HepG2 (cell line): ENCODE data around the gene DIAPH3. TPM values are rescaled to one million over a fixed set of nuclear protein-coding genes. Genes with fewer than 3 reads are reported as not detected.

ENCODE experiments used
- ATAC-seq: fragments of 200-7000 bp; cut with Tn5 transposase; 3 replicates; pipeline ENCODE4 v1.9.1; 2020; ENCODE audit warnings: mild to moderate bottlenecking, moderate library complexity
- BruUV-seq: library from RNA; stranded (reverse); fragments of 400-500 nt; replicated peaks from 2 replicates; lab custom pipeline; 2021; lab: Mats Ljungman, UMichigan
- CTCF ChIA-PET: fragments of 300-600 bp; formaldehyde crosslinking; extraction: SDS; loops from one replicate; lab custom pipeline; 2021; ENCODE audit warnings: low total read pairs, inconsistent platforms, low intra/inter-chr PET ratio; lab: Yijun Ruan, JAX
- POLR2A ChIA-PET: fragments of 350-600 bp; sonication (Branson Sonifier 250); formaldehyde crosslinking; loops from one replicate; lab custom pipeline; 2020; ENCODE audit warnings: antibody characterized with exemption, inconsistent platforms; lab: Yijun Ruan, JAX
- DNase-seq: peaks from one replicate; pipeline ENCODE4 v3.0.0-alpha.2; 2015; ENCODE audit warnings: low spot score
- FAIRE-seq: peaks from 3 replicates; lab custom pipeline; 2011; peaks lifted over from hg19 to GRCh38; lab: Jason Lieb, UNC
- H2AFZ ChIP-seq: one replicate; pipeline ENCODE4 v1.6.1; 2011; ENCODE audit warnings: low read length, inconsistent platforms
- H3K27ac ChIP-seq: fragments of 300-600 bp; 3 replicates; pipeline ENCODE4 v1.8.0; 2011; ENCODE audit warnings: mixed run types, mild to moderate bottlenecking, mixed read lengths, low read length, inconsistent platforms; ENCODE audit not compliant: insufficient read depth; ENCODE audit errors: extremely low read length
- H3K27me3 ChIP-seq, 2 experiments: fragments of 200-600 bp in 1 of 2; 2 replicates in 1 of 2; 3 replicates in 1 of 2; pipeline versions ENCODE4 v1.6.0 to v1.8.0; 2011; ENCODE audit warnings: low read length in 2 of 2, mild to moderate bottlenecking in 2 of 2, moderate library complexity in 2 of 2, inconsistent platforms in 1 of 2; ENCODE audit not compliant: insufficient read depth in 2 of 2, control insufficient read depth in 1 of 2
- H3K36me3 ChIP-seq, 2 experiments: fragments of 200-600 bp in 1 of 2; replicated peaks in 1 of 2; 2 replicates in 1 of 2; 3 replicates in 1 of 2; pipeline versions ENCODE4 v1.5.1 to v1.8.0; 2011; ENCODE audit warnings: low read length in 2 of 2, inconsistent platforms in 1 of 2; ENCODE audit not compliant: insufficient read depth in 2 of 2, control insufficient read depth in 1 of 2
- H3K4me1 ChIP-seq: 2 replicates; pipeline ENCODE4 v1.5.1; 2012; ENCODE audit warnings: low read length, inconsistent platforms; ENCODE audit not compliant: insufficient read depth
- H3K4me2 ChIP-seq: 2 replicates; pipeline ENCODE4 v1.6.0; 2011; ENCODE audit warnings: low read depth, low read length, inconsistent platforms
- H3K4me3 ChIP-seq, 3 experiments: fragments of 200-600 bp in 1 of 3; sonication (generic), shearing (Covaris generic) in 1 of 3; replicated peaks in 1 of 3; 2 replicates each; pipeline ENCODE4 v1.5.1; 2011 to 2016; ENCODE audit warnings: low read length in 3 of 3, inconsistent platforms in 2 of 3, low read depth in 2 of 3, mild to moderate bottlenecking in 2 of 3, control low read depth in 1 of 3, mixed read lengths in 1 of 3; ENCODE audit not compliant: insufficient read depth in 1 of 3
- H3K79me2 ChIP-seq: one replicate; pipeline ENCODE4 v1.6.1; 2011; ENCODE audit warnings: low read length, inconsistent platforms; ENCODE audit not compliant: insufficient read depth
- H3K9ac ChIP-seq: 2 replicates; pipeline ENCODE4 v1.6.0; 2011; ENCODE audit warnings: mild to moderate bottlenecking, low read depth, low read length, inconsistent platforms; ENCODE audit not compliant: insufficient read depth
- H3K9me3 ChIP-seq: 2 replicates; pipeline ENCODE4 v1.5.1; 2012; ENCODE audit warnings: mild to moderate bottlenecking, low read length
- H4K20me1 ChIP-seq: 2 replicates; pipeline ENCODE4 v1.6.0; 2011; ENCODE audit warnings: inconsistent platforms, mild to moderate bottlenecking, low read length, moderate library complexity; ENCODE audit not compliant: insufficient read depth
- HOXA7 ChIP-seq: sonication (generic); formaldehyde crosslinking; IDR thresholded peaks from 2 replicates; pipeline ENCODE4 v1.8.1; 2022; ENCODE audit warnings: mild to moderate bottlenecking, missing genetic modification reagents, moderate library complexity
- MAFK ChIP-seq, 2 experiments: IDR thresholded peaks in 1 of 2; conservative IDR thresholded peaks in 1 of 2; 2 replicates each; pipeline ENCODE4 v1.6.1; 2011; ENCODE audit warnings: improper control_type of control experiment in 2 of 2, low read length in 2 of 2
- MTF2 ChIP-seq: sonication (generic); formaldehyde crosslinking; IDR thresholded peaks from 2 replicates; pipeline ENCODE4 v1.5.0; 2020; ENCODE audit warnings: missing genetic modification reagents, borderline replicate concordance
- NR2C2 ChIP-seq: sonication (generic); formaldehyde crosslinking; IDR thresholded peaks from 2 replicates; pipeline ENCODE4 v1.4.0; 2020; ENCODE audit warnings: missing genetic modification reagents, mild to moderate bottlenecking, moderate library complexity, borderline replicate concordance
- PHB2 ChIP-seq: fragments of 450-650 bp; IDR thresholded peaks from 2 replicates; pipeline ENCODE4 v1.6.1; 2018; ENCODE audit not compliant: partially characterized antibody
- RAD51 ChIP-seq: fragments of 450-650 bp; IDR thresholded peaks from 2 replicates; pipeline ENCODE4 v1.6.1; 2016; ENCODE audit warnings: borderline replicate concordance
- SIN3A ChIP-seq: IDR thresholded peaks from 2 replicates; pipeline ENCODE4 v1.6.1; 2011; ENCODE audit warnings: low read depth, mild to moderate bottlenecking, control low read depth, low read length, borderline replicate concordance
- SNRNP70 ChIP-seq: fragments of 200-400 bp; formaldehyde crosslinking; IDR thresholded peaks from 2 replicates; pipeline ENCODE4 v1.6.1; 2017; ENCODE audit warnings: mild to moderate bottlenecking, low read depth, low read length, moderate library complexity
- SPEN ChIP-seq: sonication (generic); formaldehyde crosslinking; IDR thresholded peaks from 2 replicates; pipeline ENCODE4 v1.5.1; 2020; ENCODE audit warnings: low read depth, mild to moderate bottlenecking, missing genetic modification reagents
- ZNF205 ChIP-seq: IDR thresholded peaks from 2 replicates; pipeline ENCODE4 v1.6.1; 2018; ENCODE audit warnings: missing biosample characterization, missing genetic modification reagents
- WGBS: methylation state at CpG from one replicate; pipeline ENCODE4 v1.1.6; 2017; ENCODE audit warnings: low lambda C conversion rate; 5-methylcytosine and 5-hydroxymethylcytosine counted together
- in situ Hi-C: cut with HindIII; loops from 2 replicates; pipeline ENCODE4 v1.10.0; 2017; ENCODE audit warnings: low pct_unique_long_range_greater_than_20kb; ENCODE audit not compliant: extremely low pct_ligation_motif_present
- intact Hi-C: fragments of 100-400 bp; cut with micrococcal nuclease; formaldehyde crosslinking; loops from one replicate; pipeline ENCODE4 v1.10.0; 2022; ENCODE audit not compliant: unreplicated experiment
- polyA plus RNA-seq, 8 experiments: library from polyadenylated mRNA; depleted of rRNA in 3 of 8; stranded (reverse) in 7 of 8; unstranded in 1 of 8; fragments of >200 nt; fragmentation: Illumina TruSeq in 4 of 8; extraction: Trizol in 4 of 8; gene quantifications; 2 replicates each; pipeline versions ENCODE4 v1.2.1 to v1.2.3, GENCODE V29; 2011 to 2016; ENCODE audit warnings: low read depth in 4 of 8, missing spikeins in 1 of 8, mixed read lengths in 1 of 8; ENCODE audit not compliant: insufficient read depth in 1 of 8
- total RNA-seq, 5 experiments: library from RNA; depleted of rRNA; stranded (reverse); fragments of >200 nt; fragmentation: Illumina TruSeq; extraction: Trizol; gene quantifications; 2 replicates each; pipeline ENCODE4 v1.2.3, GENCODE V29; 2016; ENCODE audit warnings: low read depth in 1 of 5
- TF ChIP-seq, protein P1 (sequence below): sonication (generic); formaldehyde crosslinking; IDR thresholded peaks from 2 replicates; pipeline ENCODE4 v1.4.0; 2020; ENCODE audit warnings: missing genetic modification reagents

The DIAPH3 gene
- total and polyA plus RNA-seq, 2 of the 13 experiments (the other 11 are each of a cell fraction or from before 2014, with no cell fraction given) = 4.0 to 9.3 TPM

DNA sequence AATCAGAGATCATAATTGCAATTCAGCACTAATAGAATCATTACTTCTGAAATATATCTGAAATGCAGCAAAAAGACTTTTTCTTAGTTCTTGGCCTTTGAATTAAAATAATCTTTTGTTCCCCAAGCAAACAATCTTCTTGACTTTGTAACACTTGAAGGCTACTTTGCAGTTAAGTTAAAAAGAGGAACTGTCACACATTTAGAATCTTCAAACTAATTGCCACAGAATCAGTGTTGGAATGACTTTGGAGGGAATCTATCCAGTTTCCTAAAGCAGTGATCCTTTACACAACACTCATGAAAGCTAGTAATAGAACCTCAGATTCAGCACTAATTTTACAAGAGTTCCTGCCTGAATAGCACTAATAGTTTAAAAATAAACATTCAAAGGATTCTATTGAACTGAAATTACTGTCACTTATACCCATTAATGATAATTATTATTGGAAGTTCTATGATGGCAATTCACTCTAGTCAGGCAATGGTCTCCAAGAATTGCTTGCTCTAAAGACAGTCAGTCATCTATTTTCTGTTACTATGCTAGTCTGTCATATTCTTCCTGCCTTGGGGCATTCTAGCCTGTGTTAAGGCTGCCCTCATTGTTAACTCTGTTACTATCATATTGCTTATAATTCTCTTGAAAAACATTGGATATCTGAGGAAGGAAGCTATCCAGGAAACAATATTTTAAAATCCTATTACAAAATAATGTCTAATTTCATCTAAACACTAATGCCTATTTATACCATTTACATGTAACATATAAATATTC is 362.4 kb downstream of the DIAPH3 start:
- ATAC-seq = no peak
- no peak overlapping the region for H3K4me3 ChIP-seq
- H3K27me3 ChIP-seq = no peaks in the 10 kb centered on the region
- BruUV-seq = no TSS peak
- DNase-seq = no peak
- H3K9me3 ChIP-seq = no peaks in the 10 kb centered on the region
- in situ Hi-C loops = no loop called here
- H4K20me1 ChIP-seq = no peaks in the 10 kb centered on the region
- TF ChIP-seq PHB2 (no peak), HOXA7 (CRISPR knock-in tag) (no peak), NR2C2 (CRISPR knock-in tag) (no peak), MAFK (conservative IDR thresholded peaks at IDR 0.05 in 1 of 2, IDR thresholded peaks at IDR 0.05 in 1 of 2; ENCODE audit: low read length in 2 of 2) (0 out of 4 replicates have a peak, but pooled peaks of 1 of the 2 experiments have one; percentile 25), SNRNP70 (no peak), MTF2 (CRISPR knock-in tag) (no peak), ZNF205 (CRISPR knock-in tag) (no peak), SIN3A (no peak)
- TF ChIP-seq, all 625 proteins: peak for 1
- Histone ChIP-seq H3K36me3 (no peaks in the 10 kb centered on the region), H3K4me2 (no peak overlapping the region), H3K27ac (no peak overlapping the region), H2AFZ (no peak overlapping the region), H3K9ac (no peak overlapping the region), H3K4me1 (no peaks in the 10 kb centered on the region), H3K79me2 (no peaks in the 10 kb centered on the region)
- CTCF ChIA-PET = no interaction called here
- intact Hi-C loops = no loop called here
- POLR2A ChIA-PET = no interaction called here
- FAIRE-seq = no peak

GRCh38 chr13:59793107-59793506 is 370.6 kb downstream of the DIAPH3 start:
- intact Hi-C loops = no loop called here
- POLR2A ChIA-PET = no interaction called here
- H3K9ac ChIP-seq = no peak overlapping the region
- ATAC-seq = no peak
- no peak overlapping the region for H3K4me3 ChIP-seq
- no peak for TF ChIP-seq SPEN (CRISPR knock-in tag)
- TF ChIP-seq, protein P1, sequence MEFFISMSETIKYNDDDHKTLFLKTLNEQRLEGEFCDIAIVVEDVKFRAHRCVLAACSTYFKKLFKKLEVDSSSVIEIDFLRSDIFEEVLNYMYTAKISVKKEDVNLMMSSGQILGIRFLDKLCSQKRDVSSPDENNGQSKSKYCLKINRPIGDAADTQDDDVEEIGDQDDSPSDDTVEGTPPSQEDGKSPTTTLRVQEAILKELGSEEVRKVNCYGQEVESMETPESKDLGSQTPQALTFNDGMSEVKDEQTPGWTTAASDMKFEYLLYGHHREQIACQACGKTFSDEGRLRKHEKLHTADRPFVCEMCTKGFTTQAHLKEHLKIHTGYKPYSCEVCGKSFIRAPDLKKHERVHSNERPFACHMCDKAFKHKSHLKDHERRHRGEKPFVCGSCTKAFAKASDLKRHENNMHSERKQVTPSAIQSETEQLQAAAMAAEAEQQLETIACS (CRISPR knock-in tag) = no peak
- TF ChIP-seq RAD51 = no peak
- TF ChIP-seq, all 625 proteins: peak for 0
- no peaks in the 10 kb centered on the region for H3K9me3 ChIP-seq
- H3K27ac ChIP-seq = no peak overlapping the region
- no peak overlapping the region for H2AFZ ChIP-seq
- no peaks in the 10 kb centered on the region for H3K36me3 ChIP-seq
- no peaks in the 10 kb centered on the region for H3K27me3 ChIP-seq
- no peaks in the 10 kb centered on the region for H4K20me1 ChIP-seq
- in situ Hi-C loops = no loop called here
- WGBS = 97% methylated on average over 2 of the region's 2 CpGs
- no peak for DNase-seq
- no peak for FAIRE-seq
- CTCF ChIA-PET = no interaction called here
- no TSS peak for BruUV-seq
- no peaks in the 10 kb centered on the region for H3K4me1 ChIP-seq
- no peak overlapping the region for H3K4me2 ChIP-seq
- H3K79me2 ChIP-seq = no peaks in the 10 kb centered on the region
